CD4-positive, alpha-beta T cell treated with Interleukin-6 for 4 hours (primary cell): ENCODE data around the gene ADAM33.
A peak's percentile ranks its signal among the peaks of the same experiment; 100 is the strongest.

Experiments used
- DNase-seq: peaks from one replicate; pipeline ENCODE4 v3.0.0-alpha.2; 2020; ENCODE audit warnings: mixed read lengths

Gene ADAM33, protein sequence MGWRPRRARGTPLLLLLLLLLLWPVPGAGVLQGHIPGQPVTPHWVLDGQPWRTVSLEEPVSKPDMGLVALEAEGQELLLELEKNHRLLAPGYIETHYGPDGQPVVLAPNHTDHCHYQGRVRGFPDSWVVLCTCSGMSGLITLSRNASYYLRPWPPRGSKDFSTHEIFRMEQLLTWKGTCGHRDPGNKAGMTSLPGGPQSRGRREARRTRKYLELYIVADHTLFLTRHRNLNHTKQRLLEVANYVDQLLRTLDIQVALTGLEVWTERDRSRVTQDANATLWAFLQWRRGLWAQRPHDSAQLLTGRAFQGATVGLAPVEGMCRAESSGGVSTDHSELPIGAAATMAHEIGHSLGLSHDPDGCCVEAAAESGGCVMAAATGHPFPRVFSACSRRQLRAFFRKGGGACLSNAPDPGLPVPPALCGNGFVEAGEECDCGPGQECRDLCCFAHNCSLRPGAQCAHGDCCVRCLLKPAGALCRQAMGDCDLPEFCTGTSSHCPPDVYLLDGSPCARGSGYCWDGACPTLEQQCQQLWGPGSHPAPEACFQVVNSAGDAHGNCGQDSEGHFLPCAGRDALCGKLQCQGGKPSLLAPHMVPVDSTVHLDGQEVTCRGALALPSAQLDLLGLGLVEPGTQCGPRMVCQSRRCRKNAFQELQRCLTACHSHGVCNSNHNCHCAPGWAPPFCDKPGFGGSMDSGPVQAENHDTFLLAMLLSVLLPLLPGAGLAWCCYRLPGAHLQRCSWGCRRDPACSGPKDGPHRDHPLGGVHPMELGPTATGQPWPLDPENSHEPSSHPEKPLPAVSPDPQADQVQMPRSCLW

DNA sequence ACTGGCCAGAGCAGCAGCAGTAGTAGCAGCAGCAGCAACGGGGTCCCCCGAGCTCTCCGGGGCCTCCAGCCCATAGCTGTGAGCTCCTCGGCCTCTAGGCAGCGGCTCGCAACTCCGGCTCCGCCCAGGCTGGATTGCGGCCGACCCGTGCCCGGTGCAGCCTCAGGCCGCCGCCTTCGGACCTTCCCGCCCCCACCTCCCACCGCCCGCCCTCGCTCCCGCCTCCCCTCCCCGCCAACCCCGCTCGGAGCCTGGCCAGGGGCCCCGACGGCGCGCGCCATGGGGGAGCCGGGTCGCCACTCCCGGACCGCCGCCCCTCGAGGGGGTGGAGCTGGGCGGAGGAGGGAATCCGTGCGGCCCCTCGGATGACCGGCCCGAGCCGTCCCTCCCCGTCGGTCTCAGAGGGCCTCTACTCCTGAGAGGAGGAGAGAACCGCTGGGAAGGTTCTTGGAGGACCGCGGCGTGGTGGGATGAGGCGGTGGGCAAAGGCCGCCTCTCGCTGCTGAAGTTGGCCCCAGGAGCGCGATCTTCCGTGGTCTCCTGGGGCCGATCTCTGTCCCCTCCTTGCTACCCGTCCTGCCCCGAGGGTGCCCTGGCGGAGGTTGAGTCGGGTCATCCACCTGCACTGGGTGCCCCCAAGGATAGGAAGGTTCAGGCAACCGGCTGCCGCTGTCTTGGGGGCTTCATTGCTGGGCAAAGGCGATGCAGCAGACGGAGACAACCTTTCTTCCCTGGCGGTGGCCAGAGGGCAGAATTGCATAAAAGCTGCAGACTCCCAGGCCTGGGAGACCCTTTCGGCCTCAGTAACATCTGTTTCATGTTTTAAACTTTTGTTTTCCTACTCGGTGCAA lies at the start of gene ADAM33:
Gene ADAM33, minus strand, starts transcription at position 80 of the 851 bp plus-strand sequence. Its CDS starts 6 bp downstream, at position 74.
- DNase-seq: no peak

DNA sequence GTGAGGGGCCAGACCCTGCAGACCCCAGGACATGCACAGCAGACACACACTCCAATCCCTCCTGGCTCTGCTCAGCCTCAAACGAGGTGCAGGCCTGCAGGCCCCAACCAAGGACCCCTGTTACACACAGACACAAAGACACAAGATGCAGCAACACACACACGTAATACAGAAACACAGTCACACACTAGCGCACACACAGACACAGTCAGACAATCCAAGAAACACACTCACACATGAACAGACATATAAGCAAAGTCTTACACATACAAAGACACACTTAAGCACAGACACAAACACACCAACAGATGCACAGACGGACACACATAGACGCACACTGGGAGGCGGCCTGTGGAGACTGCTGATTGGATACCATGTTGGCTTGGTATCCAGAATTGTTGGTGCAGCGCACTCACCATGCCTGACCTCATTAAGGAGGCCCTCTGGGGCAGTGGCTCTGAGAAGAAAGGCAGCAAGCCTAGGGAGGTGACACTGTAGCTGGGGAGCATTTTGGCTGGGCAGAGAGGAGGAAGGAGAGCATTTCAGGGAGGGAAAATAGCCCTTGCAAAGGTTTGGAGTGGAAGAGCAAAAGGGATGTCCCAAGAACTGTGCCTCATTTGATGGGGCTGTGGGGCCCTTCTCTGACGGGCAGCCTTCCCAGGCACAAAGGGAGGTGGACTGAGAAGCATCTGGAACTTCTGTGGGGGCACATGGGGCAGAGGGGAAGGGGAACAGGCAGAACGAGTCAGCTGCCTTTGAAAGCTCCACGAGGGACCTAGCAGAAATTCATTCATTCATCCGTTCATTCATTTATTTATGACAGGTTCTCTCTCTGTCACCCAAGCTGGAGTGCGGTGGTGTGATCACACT lies 49.2 kb upstream of the ADAM33 start:
- DNase-seq: no peak

DNA sequence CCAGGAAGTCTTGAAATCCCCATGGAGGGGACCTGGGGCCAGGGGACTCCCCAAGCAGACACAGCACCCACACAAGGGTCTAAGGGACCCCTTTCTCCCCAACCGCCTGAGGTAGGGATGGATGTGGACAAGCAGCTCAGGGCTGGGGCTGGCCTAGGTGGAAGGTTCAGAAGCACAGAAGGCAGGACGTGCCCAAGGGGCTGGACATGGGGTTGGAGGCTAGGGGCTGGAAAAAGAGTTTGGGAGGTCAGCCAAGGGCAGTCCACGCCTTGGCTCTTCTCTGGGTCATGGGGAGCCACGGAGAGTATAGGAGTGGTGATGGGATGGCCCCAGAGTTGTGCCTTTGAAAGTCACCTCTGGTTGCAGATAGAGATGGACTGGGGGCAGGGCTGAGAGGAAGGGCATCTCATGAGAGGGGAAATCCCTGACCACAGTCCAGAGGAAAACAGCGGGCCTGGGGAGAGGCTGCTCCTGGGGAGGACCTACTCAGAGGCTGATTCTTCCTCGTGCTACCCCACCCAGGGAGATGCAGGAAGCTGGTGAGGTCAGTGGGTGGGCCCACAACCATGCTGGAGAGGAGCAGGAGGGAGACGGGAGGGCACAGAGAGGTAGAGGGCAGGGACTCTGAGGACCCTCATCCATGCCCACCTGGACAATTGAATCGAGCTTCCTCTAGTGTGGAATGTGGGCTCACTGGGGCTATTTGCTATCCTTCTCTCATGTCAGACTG lies 48.2 kb upstream of the ADAM33 start:
- no peak for DNase-seq

DNA sequence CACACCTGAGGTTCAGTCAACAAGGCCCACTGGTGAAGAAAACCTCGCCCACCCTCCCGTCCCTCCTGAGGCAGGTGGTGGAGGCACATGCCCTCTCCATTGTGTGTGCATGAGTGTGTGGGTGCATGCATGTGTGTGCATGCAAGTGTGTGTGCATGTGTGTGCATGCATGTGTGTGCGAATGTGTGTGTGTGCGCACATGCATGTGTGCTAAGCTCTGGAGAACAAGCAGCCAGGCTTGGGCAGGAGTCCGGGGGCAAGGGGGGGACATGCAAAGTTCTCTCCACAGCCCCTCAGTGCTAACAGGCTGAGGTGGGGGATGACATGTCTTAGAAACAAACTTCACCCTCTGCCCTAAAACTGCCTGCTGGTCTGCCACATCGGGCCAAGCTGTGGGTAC lies 47.6 kb upstream of the ADAM33 start:
- DNase-seq: no peak

DNA sequence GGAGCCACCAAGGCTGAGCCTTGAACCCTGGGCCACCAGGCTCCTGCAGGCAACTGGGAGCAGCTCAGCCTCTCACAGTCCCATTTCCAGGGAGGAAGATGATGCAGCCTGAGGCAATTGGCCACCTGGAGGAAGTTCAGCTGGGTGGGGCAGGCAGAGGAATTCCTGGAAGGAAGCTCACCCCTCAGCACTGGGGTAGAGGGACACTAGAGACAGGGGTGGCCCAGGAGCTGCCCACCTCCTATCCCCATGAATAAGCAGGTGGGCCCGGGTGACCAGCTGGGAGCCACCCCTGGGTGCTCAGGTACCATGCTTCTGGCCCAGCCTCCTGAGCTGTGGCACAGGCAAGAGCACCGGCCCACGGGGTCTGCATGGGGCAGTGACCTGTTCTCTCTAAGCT lies 47.1 kb upstream of the ADAM33 start:
- DNase-seq: no peak

DNA sequence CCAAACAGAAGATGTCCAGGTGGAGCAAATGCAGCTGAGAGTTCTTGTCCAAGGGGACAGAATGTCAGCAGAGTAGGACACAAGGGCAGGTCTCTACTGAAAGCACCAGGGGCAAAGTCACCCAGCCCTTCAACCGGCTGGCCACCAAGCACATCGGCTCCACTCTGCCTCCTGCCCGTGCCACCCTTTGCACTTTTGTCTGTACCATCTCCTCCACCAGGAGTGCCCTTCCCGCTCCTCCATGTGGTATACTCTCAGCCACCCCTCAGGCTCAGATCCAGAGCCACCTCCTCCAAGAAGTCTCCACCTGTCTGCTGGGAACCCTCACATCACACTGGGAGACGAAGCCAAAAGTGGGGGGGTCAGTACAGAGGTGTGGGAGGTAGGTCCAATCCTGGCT lies 46.5 kb upstream of the ADAM33 start:
- no peak for DNase-seq

DNA sequence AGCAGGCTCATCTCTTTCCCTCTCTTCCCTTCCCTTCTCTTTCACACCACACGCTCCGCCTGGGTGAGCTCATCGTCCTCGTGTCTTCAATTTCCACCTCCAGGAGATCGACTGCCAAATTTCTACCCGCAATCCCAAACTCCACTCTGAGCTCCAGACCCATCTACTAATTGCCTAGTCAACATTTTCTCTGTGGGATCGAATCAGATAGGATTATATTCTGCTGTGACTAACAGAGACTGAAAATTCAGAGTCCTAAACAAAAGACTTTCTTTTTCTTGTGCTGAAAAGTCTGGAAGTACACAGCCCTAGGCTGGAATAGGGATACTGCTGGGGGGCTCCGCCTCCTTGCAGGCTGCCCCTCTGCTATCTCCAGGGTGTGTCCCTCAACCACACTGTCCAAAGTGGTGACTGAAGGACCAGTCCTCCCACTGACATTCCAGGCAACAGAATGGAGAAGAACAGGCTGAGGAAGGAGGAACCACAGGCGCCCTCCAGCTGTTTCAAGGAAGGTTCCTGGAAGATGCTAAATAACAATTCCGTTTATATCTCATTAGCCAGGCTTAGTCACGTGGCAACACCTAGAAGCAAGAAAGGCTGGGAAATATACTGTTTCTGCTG lies 45.7 kb upstream of the ADAM33 start:
- DNase-seq: no peak

DNA sequence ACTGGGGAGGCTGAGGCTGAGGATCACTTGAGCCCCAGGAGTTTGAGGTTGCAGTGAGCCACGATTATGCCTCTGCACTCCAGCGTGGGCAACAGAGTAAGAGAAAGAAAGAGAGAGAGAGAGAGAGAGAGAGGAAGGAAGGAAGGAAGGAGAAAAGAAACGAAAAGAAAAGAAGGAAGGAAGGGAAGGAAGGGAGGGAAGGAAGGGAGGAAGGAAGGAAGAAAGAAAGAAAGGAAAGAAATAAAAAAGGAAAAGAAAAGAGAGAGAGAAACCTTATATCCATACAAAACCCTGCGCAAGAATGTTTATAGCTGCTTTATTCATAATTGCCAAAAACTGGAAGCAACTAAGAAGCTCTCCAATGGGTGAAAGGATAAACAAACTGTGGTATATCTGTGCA lies 42.5 kb upstream of the ADAM33 start:
- no peak for DNase-seq

DNA sequence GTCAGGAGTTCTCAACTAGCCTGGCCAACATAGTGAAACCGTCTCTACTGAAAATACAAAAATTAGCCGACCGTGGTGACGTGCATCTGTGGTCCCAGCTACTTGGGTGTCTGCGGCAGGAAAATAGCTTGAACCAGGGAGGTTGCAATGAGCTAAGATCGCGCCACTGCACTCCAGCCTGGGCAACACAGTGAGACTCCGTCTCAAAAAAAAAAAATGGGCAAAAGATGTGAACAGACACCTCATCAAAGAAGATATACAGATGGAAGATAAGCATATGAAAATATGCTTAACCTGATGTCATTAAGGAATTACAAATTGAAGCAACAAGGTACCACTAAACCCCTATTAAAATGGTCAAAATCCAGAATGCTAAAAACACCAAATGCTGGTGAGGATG lies 41.5 kb upstream of the ADAM33 start:
- DNase-seq: no peak

DNA sequence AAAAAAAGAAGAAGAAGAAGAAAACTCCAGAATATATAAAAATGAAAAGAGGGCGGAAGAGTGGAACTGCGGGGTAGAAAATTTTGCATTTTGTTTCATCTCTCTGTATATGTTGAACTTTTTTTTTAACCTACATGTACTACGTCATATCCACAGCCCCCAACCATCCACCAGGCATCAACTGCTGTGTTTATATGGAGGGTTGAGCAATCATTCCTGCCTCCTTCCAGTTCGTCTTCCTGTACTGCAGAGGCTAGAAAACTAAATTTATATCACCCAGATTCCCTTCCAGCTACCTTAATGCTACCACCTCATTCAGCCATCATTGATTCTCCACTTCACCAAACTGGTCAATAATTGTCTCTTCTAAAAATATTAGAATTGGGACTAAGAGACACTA lies 40.1 kb upstream of the ADAM33 start:
- no peak for DNase-seq

DNA sequence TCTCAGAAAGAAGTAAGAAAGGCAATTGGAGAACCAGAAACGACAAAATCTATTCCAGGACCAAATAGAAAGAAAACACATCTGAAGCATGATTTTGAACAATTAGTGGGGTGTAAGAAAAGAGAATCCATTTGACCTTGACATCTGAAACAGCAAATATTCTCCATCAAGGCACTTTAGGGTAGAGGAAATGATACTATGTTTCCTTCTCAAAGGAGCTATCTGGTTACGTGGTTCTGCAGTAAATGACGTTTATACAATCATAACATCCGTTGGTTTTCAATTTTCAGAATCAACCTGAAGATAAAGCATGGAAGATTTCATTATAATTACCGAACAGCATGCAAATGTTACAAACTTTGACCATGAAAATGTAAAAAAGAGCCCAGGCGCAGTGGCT lies 38.8 kb upstream of the ADAM33 start:
- DNase-seq: no peak

DNA sequence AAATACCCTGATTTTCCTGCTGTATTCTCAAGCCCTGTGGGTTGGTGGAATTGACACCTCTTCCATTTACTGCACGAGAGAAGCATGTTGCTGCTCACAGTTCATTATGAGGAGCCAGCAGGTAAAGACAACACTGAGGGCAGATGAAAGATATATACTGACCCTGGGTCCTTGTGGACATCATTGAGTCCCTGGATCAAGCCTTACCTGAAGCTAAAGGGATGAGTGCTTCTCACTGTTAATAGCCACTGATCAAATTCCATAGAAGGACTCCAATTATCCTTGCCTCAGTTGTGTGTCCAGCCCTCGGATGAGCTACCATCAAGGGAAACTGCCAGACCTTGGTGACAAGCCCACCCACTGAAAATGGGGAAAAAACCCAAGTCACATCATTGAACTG lies 38.3 kb upstream of the ADAM33 start:
- DNase-seq: no peak

DNA sequence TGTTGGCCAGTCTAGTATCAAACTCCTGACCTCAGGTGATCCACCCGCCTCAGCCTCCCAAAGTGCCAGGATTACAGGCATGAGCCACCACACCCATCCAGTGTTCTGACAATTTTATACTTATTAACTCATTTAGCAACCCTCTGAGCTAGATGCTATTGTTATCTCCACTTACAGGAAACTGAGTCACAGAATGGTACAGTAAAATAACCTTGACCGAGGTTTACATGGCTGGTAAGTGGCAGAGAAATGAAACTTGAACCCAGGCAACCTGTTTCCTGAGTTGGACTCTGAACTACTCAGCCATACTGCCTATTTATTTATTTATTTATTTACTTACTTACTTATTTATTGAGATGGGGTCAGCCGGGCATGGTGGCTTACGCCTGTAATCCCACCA lies 37.2 kb upstream of the ADAM33 start:
- DNase-seq: no peak

DNA sequence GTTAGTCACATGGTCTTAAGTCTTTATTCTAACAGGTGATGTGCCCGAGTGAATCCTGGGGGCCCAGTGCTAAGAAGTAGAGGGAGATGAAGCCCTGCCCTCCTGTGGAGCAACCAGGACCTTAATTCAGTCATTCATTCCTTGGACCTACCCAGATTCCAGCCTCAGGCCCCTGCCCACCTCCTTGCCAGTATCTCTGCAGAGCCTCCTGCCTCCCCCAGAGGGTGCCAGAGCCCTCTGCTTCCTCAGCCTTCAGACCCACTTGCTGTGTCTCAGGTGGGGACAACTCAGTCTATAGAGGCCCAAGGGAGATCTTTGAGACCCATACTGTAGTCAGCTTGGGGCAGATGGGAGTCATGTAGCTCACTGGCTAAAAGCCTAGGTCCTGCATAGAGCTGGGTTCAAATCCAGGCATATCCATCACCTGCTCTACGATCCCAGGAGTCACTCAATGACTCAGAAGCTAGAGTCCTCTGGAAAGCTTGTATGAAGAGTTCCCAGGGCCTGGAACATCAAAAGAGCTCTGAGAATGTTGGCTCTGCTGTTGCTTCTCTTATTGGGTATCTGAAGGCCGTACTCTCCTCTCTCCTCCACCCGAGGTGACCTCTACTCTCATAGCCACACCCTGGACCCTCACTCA lies 34.5 kb upstream of the ADAM33 start:
- peak; percentile 30 for DNase-seq

DNA sequence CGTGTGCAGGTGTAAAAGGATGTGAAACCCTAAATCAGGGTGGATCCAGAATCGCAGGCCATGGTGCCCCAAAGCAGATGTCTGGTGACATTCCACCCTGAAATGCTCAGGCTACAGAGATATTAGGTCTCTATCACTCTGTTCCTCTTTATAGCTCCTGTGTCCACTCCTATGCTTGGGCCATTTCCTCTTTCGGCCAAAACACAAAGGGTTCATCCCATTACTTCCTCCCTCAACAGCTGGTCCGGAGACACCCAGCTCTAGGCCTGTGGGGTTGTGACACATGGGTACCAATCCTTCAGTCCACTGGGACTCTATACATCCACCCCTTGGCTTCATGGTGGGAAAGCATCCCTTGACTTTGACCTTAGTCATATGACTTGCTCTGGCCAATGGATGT lies 32.3 kb upstream of the ADAM33 start:
- no peak for DNase-seq

DNA sequence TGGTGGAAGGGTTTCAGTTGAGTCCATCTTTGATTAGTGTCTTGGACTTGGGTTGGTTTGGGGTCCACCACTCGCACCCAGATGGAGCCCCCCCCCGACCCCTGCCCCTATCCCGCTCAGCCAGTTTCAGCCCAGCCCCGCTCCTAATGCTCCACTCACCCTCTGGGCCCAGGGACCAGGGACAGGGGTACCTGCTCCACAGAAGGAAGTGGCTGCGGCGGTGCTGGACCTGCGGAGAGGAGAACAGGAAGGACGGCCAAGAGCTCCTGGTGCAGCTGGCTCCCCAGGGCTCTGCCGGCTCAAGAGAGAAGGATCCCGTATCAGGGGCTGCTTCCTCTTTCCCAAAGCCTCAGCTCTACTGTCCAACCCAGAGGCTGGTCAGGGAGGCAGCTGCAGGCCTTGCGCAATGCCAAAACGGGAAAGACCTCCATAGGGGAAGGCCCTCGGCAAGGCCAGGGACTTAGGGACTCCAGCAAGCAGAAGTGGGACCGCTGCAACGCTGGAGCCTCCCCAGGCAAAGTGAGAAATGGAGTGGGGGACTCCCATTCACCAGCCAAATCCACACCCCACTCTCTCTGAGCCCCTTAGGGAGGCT lies 30.6 kb upstream of the ADAM33 start, which contains the start of gene SIGLEC1:
Gene SIGLEC1, minus strand, starts transcription at position 322 of the 595 bp plus-strand sequence. CDS start 5,472 bp downstream, outside the sequence.
- no peak for DNase-seq

DNA sequence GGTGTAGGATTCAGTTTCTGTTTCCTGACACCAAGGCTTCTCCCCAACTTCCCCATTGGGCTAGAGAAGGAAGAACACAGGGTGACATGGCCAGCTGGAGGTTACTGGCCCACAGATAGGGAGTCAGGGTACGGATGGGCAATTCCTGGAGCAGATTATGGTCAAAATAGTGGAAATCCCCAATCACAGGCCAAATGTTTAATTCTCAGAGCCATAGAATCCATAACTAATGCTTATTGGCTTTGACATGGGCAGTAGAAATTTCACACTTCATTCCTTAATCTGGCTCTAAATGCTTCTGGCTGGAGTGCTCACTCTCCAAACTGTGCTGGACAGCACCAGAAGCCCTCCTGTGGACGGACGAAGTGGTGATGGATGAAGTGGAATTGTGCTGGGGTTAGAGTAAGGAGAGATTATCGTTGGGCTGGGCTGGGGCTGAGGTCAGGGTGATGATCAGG lies 29.7 kb upstream of the ADAM33 start:
- no peak for DNase-seq

DNA sequence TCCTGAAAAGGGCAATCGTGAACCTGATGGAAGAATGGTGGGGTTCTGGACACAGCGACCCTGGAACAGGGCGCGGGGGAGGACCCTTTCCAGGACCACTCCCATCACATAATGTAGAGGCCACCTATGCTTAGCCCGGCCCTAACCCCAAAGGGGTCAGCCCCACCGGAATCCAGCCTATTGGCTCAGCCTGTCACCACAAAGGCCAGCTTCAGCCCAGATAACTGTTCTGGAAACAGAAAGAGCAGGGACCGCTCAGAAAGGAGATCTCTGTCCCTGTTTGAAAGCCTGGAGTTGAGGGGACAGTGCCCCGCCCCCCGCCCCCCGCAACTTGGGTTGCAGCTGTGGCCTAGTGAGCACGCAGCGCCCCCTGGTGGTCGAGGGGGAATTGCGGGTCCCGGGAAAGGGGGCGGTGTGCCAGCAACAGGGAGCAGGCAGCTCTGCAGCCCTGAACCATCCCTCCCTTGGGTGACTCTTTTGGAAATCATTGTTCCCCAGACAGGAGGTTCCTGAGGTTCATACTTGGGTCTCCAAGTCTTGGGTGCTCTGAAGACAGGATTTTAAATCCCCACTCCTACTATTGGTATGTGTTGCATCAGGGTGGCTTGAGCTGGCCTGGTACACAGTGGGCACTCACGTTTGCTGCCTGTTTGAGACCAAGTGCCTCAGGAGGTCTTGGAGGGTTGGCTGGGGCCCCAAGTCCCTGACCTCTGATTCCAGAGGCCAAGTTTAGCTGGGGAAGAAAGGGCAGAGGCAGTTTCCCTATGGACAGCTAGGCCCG lies 29.1 kb upstream of the ADAM33 start:
- peak; percentile 77 for DNase-seq

DNA sequence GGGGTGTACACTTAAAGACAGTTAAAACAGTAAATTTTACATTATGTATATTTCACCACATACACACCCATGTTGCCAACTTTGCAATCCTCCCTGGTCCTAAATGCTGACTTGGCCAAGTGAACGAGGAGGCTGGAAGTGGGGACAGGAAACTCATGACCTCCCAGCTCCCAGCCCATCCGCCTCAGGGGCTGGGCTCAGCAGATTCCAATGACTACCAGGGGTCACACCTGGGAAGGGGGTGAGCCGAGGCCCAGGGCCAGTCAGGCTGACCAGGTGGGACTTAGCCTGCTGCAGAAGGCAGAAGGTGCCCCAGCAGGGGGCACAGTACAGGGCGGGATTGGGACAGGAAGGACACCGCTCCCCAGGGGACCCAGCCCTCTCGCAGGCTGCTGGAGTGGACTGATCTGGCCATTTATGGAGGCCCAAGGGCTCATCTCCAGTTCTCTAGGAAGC lies 28.2 kb upstream of the ADAM33 start:
- DNase-seq: no peak
